ENCODE data around the gene ATP2A2. TPM values are rescaled to one million over a fixed set of nuclear protein-coding genes. Genes with fewer than 3 reads are reported as not detected.

ATP2A2 gene
- total RNA-seq, 1 donor from 2014 or later, result 1,955 TPM

GRCh38 chr12:110366321-110367142, 85.5 kb downstream of the ATP2A2 start:
- H3K27ac ChIP-seq (replicated peaks), result no peak overlapping the region
- peaks cover 4% of the 10 kb centered on the region for H3K36me3 ChIP-seq
- no peaks in the 10 kb centered on the region for H3K27me3 ChIP-seq (ENCODE audit: low read depth)
- peaks cover under 1% of the 10 kb centered on the region for H3K4me1 ChIP-seq
- H3K4me3 ChIP-seq, result no peak overlapping the region
- no peak for DNase-seq
- no peaks in the 10 kb centered on the region for H3K9me3 ChIP-seq (replicated peaks)
- TF ChIP-seq CTCF (IDR thresholded peaks at IDR 0.05; ENCODE audit: borderline replicate concordance), result no peak
- intact Hi-C loops (cut with micrococcal nuclease), result no loop called here

- Histone ChIP-seq H3K27me3 (ENCODE audit: low read depth) (no peaks in the 10 kb centered on the region), H3K36me3 (peaks cover 12% of the 10 kb centered on the region), H3K4me1 (peaks cover 8% of the 10 kb centered on the region), H3K4me3 (no peak overlapping the region), H3K9me3 (replicated peaks) (no peaks in the 10 kb centered on the region), H3K27ac (replicated peaks) (no peak overlapping the region)
- TF ChIP-seq CTCF (IDR thresholded peaks at IDR 0.05; ENCODE audit: borderline replicate concordance), result no peak
- intact Hi-C loops (cut with micrococcal nuclease), result no loop called here
- DNase-seq, result no peak
Measured at GRCh38 chr12:110367181-110367864, 86.3 kb downstream of the ATP2A2 start.

GRCh38 chr12:110369992-110370391, 88.9 kb downstream of the ATP2A2 start:
- no peak for DNase-seq
- TF ChIP-seq CTCF (IDR thresholded peaks at IDR 0.05; ENCODE audit: borderline replicate concordance), result no peak
- Histone ChIP-seq H3K36me3 (peaks cover 37% of the 10 kb centered on the region), H3K27ac (replicated peaks) (no peak overlapping the region), H3K9me3 (replicated peaks) (no peaks in the 10 kb centered on the region), H3K27me3 (ENCODE audit: low read depth) (no peaks in the 10 kb centered on the region), H3K4me3 (no peak overlapping the region), H3K4me1 (peaks cover 29% of the 10 kb centered on the region)
- intact Hi-C loops (cut with micrococcal nuclease), result no loop called here

GRCh38 chr12:110370732-110371231, 89.7 kb downstream of the ATP2A2 start:
- H3K36me3 ChIP-seq, result peaks cover 45% of the 10 kb centered on the region
- no peak overlapping the region for H3K27ac ChIP-seq (replicated peaks)
- no peaks in the 10 kb centered on the region for H3K9me3 ChIP-seq (replicated peaks)
- TF ChIP-seq CTCF (IDR thresholded peaks at IDR 0.05; ENCODE audit: borderline replicate concordance), result no peak
- H3K4me1 ChIP-seq, result peaks cover 29% of the 10 kb centered on the region
- H3K27me3 ChIP-seq (ENCODE audit: low read depth), result no peaks in the 10 kb centered on the region
- no peak for DNase-seq
- intact Hi-C loops (cut with micrococcal nuclease), result no loop called here
- no peak overlapping the region for H3K4me3 ChIP-seq

GRCh38 chr12:110371408-110372055, 90.5 kb downstream of the ATP2A2 start:
- Histone ChIP-seq H3K4me1 (peaks cover 29% of the 10 kb centered on the region), H3K4me3 (no peak overlapping the region), H3K27me3 (ENCODE audit: low read depth) (no peaks in the 10 kb centered on the region), H3K9me3 (replicated peaks) (no peaks in the 10 kb centered on the region), H3K27ac (replicated peaks) (no peak overlapping the region), H3K36me3 (peaks cover 53% of the 10 kb centered on the region)
- intact Hi-C loops (cut with micrococcal nuclease), result no loop called here
- DNase-seq, result no peak
- TF ChIP-seq CTCF (IDR thresholded peaks at IDR 0.05; ENCODE audit: borderline replicate concordance), result no peak

Data from left ventricle myocardium inferior (tissue), 1 donor.